ENCODE data around the gene DERA. TPM values are rescaled to one million over a fixed set of nuclear protein-coding genes. Genes with fewer than 3 reads are reported as not detected.

DERA gene
- polyA plus RNA-seq, 1 donor (not counting 4 experiments of a cell fraction or from before 2014, with no cell fraction given) = 34.2 TPM

GRCh38 chr12:16072678-16073077 is 161.5 kb downstream of the DERA start:
- Histone ChIP-seq H3K9ac (ENCODE audit: control insufficient read depth, extremely low read depth, insufficient read depth, low read length) (no peak overlapping the region), H3K9me1 (ENCODE audit: control insufficient read depth, extremely low read depth, insufficient read depth, low read length) (no peaks in the 10 kb centered on the region), H3K36me3 (ENCODE audit: control insufficient read depth in 2 of 2, extremely low read depth in 1 of 2, insufficient read depth in 2 of 2, low read length in 2 of 2) (no peaks in the 10 kb centered on the region), H3K27ac (ENCODE audit: control insufficient read depth, insufficient read depth, low read length) (no peak overlapping the region), H2AFZ (ENCODE audit: control insufficient read depth, low read length) (no peak overlapping the region), H4K20me1 (ENCODE audit: control insufficient read depth, extremely low read depth, insufficient read depth, low read length) (no peaks in the 10 kb centered on the region), H3K9me3 (ENCODE audit: control insufficient read depth, low read depth, low read length) (no peaks in the 10 kb centered on the region), H3K27me3 (ENCODE audit: control insufficient read depth, extremely low read depth, insufficient read depth, low read length) (no peaks in the 10 kb centered on the region), H3K79me2 (ENCODE audit: control insufficient read depth, insufficient read depth, low read length) (no peaks in the 10 kb centered on the region), H3K4me3 (ENCODE audit: control insufficient read depth in 2 of 3, extremely low read depth in 1 of 3, insufficient read depth in 2 of 3, low read depth in 1 of 3, low read length in 3 of 3) (no peak overlapping the region), H3K4me2 (ENCODE audit: control insufficient read depth, extremely low read depth, insufficient read depth, low read depth, low read length) (no peak overlapping the region), H3K4me1 (ENCODE audit: control insufficient read depth, extremely low read depth, insufficient read depth, low read length) (no peaks in the 10 kb centered on the region)
- dilution Hi-C loops (cut with MboI; ENCODE audit: extremely low pct_ligation_motif_present, low sequenced_read_pairs) = no loop called here
- FAIRE-seq (no peak), DNase-seq (ENCODE audit: low read depth, low spot score) (no peak)
- TF ChIP-seq CTCF (optimal IDR thresholded peaks at IDR 0.05 in 1 of 3, IDR thresholded peaks at IDR 0.05 in 1 of 3, conservative IDR thresholded peaks at IDR 0.05 in 1 of 3; ENCODE audit: extremely low read depth in 1 of 3, insufficient read depth in 2 of 3, low read length in 3 of 3) (no peak), EZH2 (IDR thresholded peaks at IDR 0.05; ENCODE audit: low read length) (no peak)

GRCh38 chr12:16074894-16075293 is 163.8 kb downstream of the DERA start:
- TF ChIP-seq EZH2 (IDR thresholded peaks at IDR 0.05; ENCODE audit: low read length) (no peak), CTCF (optimal IDR thresholded peaks at IDR 0.05 in 1 of 3, IDR thresholded peaks at IDR 0.05 in 1 of 3, conservative IDR thresholded peaks at IDR 0.05 in 1 of 3; ENCODE audit: extremely low read depth in 1 of 3, insufficient read depth in 2 of 3, low read length in 3 of 3) (no peak)
- Histone ChIP-seq H3K9me3 (ENCODE audit: control insufficient read depth, low read depth, low read length) (no peaks in the 10 kb centered on the region), H3K4me3 (ENCODE audit: control insufficient read depth in 2 of 3, extremely low read depth in 1 of 3, insufficient read depth in 2 of 3, low read depth in 1 of 3, low read length in 3 of 3) (no peak overlapping the region), H3K9ac (ENCODE audit: control insufficient read depth, extremely low read depth, insufficient read depth, low read length) (no peak overlapping the region), H3K9me1 (ENCODE audit: control insufficient read depth, extremely low read depth, insufficient read depth, low read length) (no peaks in the 10 kb centered on the region), H2AFZ (ENCODE audit: control insufficient read depth, low read length) (no peak overlapping the region), H3K79me2 (ENCODE audit: control insufficient read depth, insufficient read depth, low read length) (no peaks in the 10 kb centered on the region), H4K20me1 (ENCODE audit: control insufficient read depth, extremely low read depth, insufficient read depth, low read length) (no peaks in the 10 kb centered on the region), H3K27ac (ENCODE audit: control insufficient read depth, insufficient read depth, low read length) (no peak overlapping the region), H3K27me3 (ENCODE audit: control insufficient read depth, extremely low read depth, insufficient read depth, low read length) (no peaks in the 10 kb centered on the region), H3K36me3 (ENCODE audit: control insufficient read depth in 2 of 2, extremely low read depth in 1 of 2, insufficient read depth in 2 of 2, low read length in 2 of 2) (no peaks in the 10 kb centered on the region), H3K4me2 (ENCODE audit: control insufficient read depth, extremely low read depth, insufficient read depth, low read depth, low read length) (no peak overlapping the region), H3K4me1 (ENCODE audit: control insufficient read depth, extremely low read depth, insufficient read depth, low read length) (no peaks in the 10 kb centered on the region)
- FAIRE-seq (no peak), DNase-seq (ENCODE audit: low read depth, low spot score) (no peak)
- dilution Hi-C loops (cut with MboI; ENCODE audit: extremely low pct_ligation_motif_present, low sequenced_read_pairs) = no loop called here

Data from keratinocyte (primary cell).